Endothelial cell (in vitro differentiated cells): ENCODE measurements around the gene CAMTA1. TPM values are rescaled to one million over a fixed set of nuclear protein-coding genes. Genes with fewer than 3 reads are reported as not detected.

Source experiments
- DNase-seq: peaks from one replicate; pipeline ENCODE4 v3.0.0; 2021; ENCODE audit warnings: low spot score
- H3K27ac Mint-ChIP-seq: one replicate; pipeline ENCODE4 v1.8.0; 2021; ENCODE audit warnings: mixed read lengths, inconsistent platforms; ENCODE audit not compliant: unreplicated experiment
- H3K27me3 Mint-ChIP-seq: one replicate; pipeline ENCODE4 v1.8.0; 2021; ENCODE audit warnings: mild to moderate bottlenecking, moderate library complexity, mixed read lengths, inconsistent platforms; ENCODE audit not compliant: unreplicated experiment
- H3K36me3 Mint-ChIP-seq: one replicate; pipeline ENCODE4 v1.8.0; 2021; ENCODE audit warnings: mild to moderate bottlenecking, low read depth, mixed read lengths, inconsistent platforms; ENCODE audit not compliant: unreplicated experiment
- H3K4me1 Mint-ChIP-seq: one replicate; pipeline ENCODE4 v1.8.0; 2021; ENCODE audit warnings: mild to moderate bottlenecking, mixed read lengths, inconsistent platforms; ENCODE audit not compliant: unreplicated experiment
- H3K4me3 Mint-ChIP-seq: one replicate; pipeline ENCODE4 v1.8.0; 2021; ENCODE audit warnings: mild to moderate bottlenecking, mixed read lengths, inconsistent platforms; ENCODE audit not compliant: unreplicated experiment
- H3K9me3 Mint-ChIP-seq: one replicate; pipeline ENCODE4 v1.8.0; 2021; ENCODE audit warnings: mixed read lengths, inconsistent platforms; ENCODE audit not compliant: unreplicated experiment
- total RNA-seq: library from RNA; stranded (reverse); fragmentation: NEBNext Ultra II Directional; extraction: Animal tissue kit (Norgen Biotek cat#: 25700); gene quantifications from one replicate; pipeline ENCODE4 v1.2.1, GENCODE V29; 2021; ENCODE audit not compliant: unreplicated experiment
- TF ChIP-seq, protein P1 (sequence below): fragments of 200-600 bp; sonication (generic); IDR thresholded peaks from one replicate; pipeline ENCODE4 v1.5.0; 2021; ENCODE audit warnings: antibody characterized with exemption; ENCODE audit not compliant: unreplicated experiment

CAMTA1 gene
- total RNA-seq, 1 donor from 2014 or later, result 87.3 TPM

DNA sequence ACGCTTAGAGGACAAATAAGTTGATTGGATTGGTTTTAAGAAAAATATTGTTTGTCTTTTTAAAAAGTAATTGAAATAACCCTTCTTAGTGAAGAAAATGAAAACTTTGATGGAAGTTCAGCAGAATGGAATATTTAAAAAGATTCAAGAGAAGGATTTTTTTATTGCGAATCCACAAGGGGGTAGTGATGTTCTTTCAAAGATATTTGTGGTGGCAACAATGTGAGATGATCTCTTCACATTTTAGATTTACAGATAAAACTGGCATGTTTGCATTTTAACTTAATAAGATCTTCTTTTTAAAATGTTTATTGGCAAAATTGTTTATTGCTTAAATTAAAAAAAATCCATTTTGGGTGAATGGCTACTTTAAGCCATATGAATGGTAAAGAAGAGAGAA lies 8.9 kb downstream of the CAMTA1 start:
- Mint-ChIP-seq H3K9me3 (no peaks in the 10 kb centered on the region), H3K27ac (no peak overlapping the region), H3K27me3 (no peaks in the 10 kb centered on the region), H3K36me3 (no peaks in the 10 kb centered on the region), H3K4me1 (peaks cover 4% of the 10 kb centered on the region), H3K4me3 (no peak overlapping the region)
- TF ChIP-seq, protein P1, sequence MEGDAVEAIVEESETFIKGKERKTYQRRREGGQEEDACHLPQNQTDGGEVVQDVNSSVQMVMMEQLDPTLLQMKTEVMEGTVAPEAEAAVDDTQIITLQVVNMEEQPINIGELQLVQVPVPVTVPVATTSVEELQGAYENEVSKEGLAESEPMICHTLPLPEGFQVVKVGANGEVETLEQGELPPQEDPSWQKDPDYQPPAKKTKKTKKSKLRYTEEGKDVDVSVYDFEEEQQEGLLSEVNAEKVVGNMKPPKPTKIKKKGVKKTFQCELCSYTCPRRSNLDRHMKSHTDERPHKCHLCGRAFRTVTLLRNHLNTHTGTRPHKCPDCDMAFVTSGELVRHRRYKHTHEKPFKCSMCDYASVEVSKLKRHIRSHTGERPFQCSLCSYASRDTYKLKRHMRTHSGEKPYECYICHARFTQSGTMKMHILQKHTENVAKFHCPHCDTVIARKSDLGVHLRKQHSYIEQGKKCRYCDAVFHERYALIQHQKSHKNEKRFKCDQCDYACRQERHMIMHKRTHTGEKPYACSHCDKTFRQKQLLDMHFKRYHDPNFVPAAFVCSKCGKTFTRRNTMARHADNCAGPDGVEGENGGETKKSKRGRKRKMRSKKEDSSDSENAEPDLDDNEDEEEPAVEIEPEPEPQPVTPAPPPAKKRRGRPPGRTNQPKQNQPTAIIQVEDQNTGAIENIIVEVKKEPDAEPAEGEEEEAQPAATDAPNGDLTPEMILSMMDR, result peak; percentile 37
- DNase-seq, result no peak

DNA sequence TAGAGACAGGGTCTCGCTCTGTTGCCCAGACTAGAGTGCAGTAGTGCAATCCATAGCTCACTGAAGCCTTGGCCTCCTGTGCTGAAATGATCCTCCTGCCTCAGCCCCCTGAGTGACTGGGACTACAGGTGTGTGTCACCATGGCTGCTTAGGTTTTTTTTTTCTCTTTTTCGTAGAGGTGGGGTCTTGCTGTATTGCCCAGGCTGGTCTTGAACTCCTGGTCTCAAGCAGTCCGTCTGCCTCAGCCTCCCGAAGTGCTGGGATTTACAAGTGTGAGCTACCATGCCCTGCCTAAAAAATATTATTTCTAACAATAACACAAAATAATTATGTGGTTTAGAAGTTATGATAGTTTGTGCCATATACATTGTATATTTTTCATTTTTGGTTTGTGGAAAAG lies 9.9 kb downstream of the CAMTA1 start:
- no peak overlapping the region for H3K27ac Mint-ChIP-seq
- DNase-seq, result no peak
- H3K9me3 Mint-ChIP-seq, result no peaks in the 10 kb centered on the region
- TF ChIP-seq, protein P1, result no peak
- no peaks in the 10 kb centered on the region for H3K36me3 Mint-ChIP-seq
- H3K27me3 Mint-ChIP-seq, result no peaks in the 10 kb centered on the region
- peaks cover 2% of the 10 kb centered on the region for H3K4me1 Mint-ChIP-seq
- H3K4me3 Mint-ChIP-seq, result no peak overlapping the region

DNA sequence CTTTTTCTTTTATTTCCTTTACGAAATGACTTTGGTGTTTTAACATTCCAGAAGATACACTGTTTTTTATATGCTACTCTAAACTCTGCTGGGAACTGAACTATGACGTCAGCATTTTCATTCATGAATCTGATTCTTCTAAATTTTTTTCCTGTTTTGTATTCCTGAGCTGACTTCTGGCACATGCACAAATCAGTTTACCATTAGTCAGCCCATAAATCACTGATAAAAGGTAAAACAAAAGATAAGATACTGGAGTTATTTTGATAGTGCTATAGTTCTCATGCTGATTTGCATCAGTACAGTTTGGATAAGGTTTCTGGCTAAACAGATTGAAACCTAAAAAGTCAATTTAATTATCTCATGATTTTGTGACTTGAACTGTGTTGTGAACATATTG lies 10.4 kb downstream of the CAMTA1 start:
- Mint-ChIP-seq H3K4me1 (peaks cover 2% of the 10 kb centered on the region), H3K27me3 (no peaks in the 10 kb centered on the region), H3K4me3 (no peak overlapping the region), H3K27ac (peak overlapping the region; percentile 2), H3K9me3 (no peaks in the 10 kb centered on the region), H3K36me3 (no peaks in the 10 kb centered on the region)
- TF ChIP-seq, protein P1, result no peak
- no peak for DNase-seq

DNA sequence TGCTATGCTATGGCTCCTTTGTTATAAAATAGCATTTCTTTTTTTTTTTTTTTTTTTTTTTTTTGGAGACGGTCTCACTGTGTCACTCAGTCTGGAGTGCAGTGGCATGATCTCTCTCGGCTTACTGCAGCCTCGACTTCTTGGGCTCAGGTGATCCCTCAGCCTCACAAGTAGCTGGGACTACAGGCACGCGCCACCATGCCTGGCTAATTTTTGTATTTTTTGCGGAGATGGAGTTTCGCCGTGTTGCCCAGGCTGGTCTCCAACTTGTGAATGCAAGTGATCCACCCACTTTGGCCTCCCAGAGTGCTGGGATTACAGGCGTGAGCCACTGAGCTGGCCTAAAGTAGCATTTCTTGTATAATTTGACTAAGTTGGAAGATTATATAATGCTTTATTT lies 10.8 kb downstream of the CAMTA1 start:
- H3K36me3 Mint-ChIP-seq, result no peaks in the 10 kb centered on the region
- DNase-seq, result no peak
- TF ChIP-seq, protein P1, result no peak
- no peaks in the 10 kb centered on the region for H3K27me3 Mint-ChIP-seq
- peaks cover 2% of the 10 kb centered on the region for H3K4me1 Mint-ChIP-seq
- no peak overlapping the region for H3K27ac Mint-ChIP-seq
- H3K9me3 Mint-ChIP-seq, result no peaks in the 10 kb centered on the region
- no peak overlapping the region for H3K4me3 Mint-ChIP-seq

DNA sequence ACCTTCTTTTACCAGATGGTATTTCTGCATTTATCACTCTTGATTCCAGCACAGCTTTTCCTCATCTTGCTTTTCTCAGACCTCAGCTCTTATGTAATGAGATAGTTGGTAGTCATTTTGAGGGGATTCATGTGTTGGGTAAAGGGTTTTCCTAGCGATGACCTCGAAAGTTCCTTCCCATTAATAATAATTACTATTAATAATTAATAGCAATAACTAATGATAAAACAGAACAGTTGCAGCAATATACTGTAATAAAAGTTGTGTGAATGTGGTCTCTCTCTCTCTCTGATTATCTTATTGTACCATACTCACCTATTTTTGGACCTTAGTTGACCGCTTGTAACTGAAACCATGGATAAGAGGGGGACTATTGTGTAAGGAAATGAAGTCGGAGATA lies 14.2 kb downstream of the CAMTA1 start:
- no peak overlapping the region for H3K27ac Mint-ChIP-seq
- no peaks in the 10 kb centered on the region for H3K9me3 Mint-ChIP-seq
- no peak for DNase-seq
- H3K4me3 Mint-ChIP-seq, result no peak overlapping the region
- TF ChIP-seq, protein P1, result no peak
- no peaks in the 10 kb centered on the region for H3K36me3 Mint-ChIP-seq
- H3K27me3 Mint-ChIP-seq, result no peaks in the 10 kb centered on the region
- peaks cover 2% of the 10 kb centered on the region for H3K4me1 Mint-ChIP-seq
